Fibroblast of the aortic adventitia (primary cell): ENCODE results near the gene PURA. TPM values are rescaled to one million over a fixed set of nuclear protein-coding genes. Genes with fewer than 3 reads are reported as not detected.
"Not testable (repeated sequence)": the region's sequence is repeated elsewhere in the genome, so short reads cannot be mapped to it uniquely, and the experiment has no call there.

ENCODE experiments used
- DNase-seq: peaks from one replicate; pipeline ENCODE4 v3.0.0-alpha.2; 2010; ENCODE audit warnings: low read depth
- H3K4me3 ChIP-seq: 2 replicates; pipeline ENCODE4 v1.5.1; 2011; ENCODE audit warnings: low read depth, mild to moderate bottlenecking, control low read depth, low read length, moderate library complexity
- CTCF ChIP-seq: IDR thresholded peaks from 2 replicates; pipeline ENCODE4 v1.5.1; 2011; ENCODE audit warnings: mild to moderate bottlenecking, low read length, control low read depth, inconsistent platforms; ENCODE audit not compliant: insufficient read depth
- total RNA-seq: library from RNA; depleted of rRNA; stranded (reverse); fragments of >200 nt; gene quantifications from 2 replicates; pipeline ENCODE4 v1.2.3, GENCODE V29; 2012; ENCODE audit warnings: low replicate concordance

The PURA gene
- total RNA-seq, 1 donor = 30.4 TPM

- TF ChIP-seq CTCF = no peak
- no peak overlapping the region for H3K4me3 ChIP-seq
- no peak for DNase-seq
Observed at GRCh38 chr5:140150201-140150600, 36.3 kb downstream of the PURA start.

- no peak overlapping the region for H3K4me3 ChIP-seq
- no peak for DNase-seq
- TF ChIP-seq CTCF = no peak
Observed at GRCh38 chr5:140151144-140152021, 37.5 kb downstream of the PURA start.

GRCh38 chr5:140152022-140152999 is 38.4 kb downstream of the PURA start:
- no peak for DNase-seq
- H3K4me3 ChIP-seq = no peak overlapping the region
- no peak for TF ChIP-seq CTCF

DNA sequence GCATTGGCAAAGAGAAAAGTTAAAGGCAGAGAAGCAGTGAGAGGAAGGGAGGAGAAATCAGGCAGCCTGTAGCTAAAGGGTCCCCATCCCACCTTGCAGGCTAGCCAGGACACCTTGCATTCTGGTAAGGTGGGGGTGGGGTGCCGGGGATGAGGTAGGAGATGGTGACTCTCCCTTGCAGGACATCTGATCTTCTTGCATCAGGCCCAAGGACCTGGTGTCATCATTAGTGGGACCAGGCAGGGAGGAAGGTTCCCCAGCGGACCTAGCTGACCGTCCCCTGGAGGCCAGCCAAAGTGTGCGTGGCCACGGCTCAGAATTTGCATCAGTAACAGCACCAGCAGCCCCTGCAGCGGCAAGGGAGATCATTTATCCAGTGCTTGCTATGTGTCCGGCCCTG is 39.3 kb downstream of the PURA start:
- no peak for DNase-seq
- no peak for TF ChIP-seq CTCF

GRCh38 chr5:140153905-140154304 is 40.0 kb downstream of the PURA start:
- no peak overlapping the region for H3K4me3 ChIP-seq
- TF ChIP-seq CTCF = no peak
- DNase-seq = no peak

More for the DNA sequence above, 39.3 kb downstream of the PURA start:
- H3K4me3 ChIP-seq = no peak overlapping the region

GRCh38 chr5:140154710-140155381 is 40.9 kb downstream of the PURA start:
- DNase-seq = not testable (repeated sequence)

More at GRCh38 chr5:140154710-140155381, 40.9 kb downstream of the PURA start:
- H3K4me3 ChIP-seq = not testable (repeated sequence)
